Umbilical cord (tissue), 2 donors: ENCODE measurements around the gene SLC35F4. TPM values are rescaled to one million over a fixed set of nuclear protein-coding genes. Genes with fewer than 3 reads are reported as not detected.
A peak's percentile ranks its signal among the peaks of the same experiment; 100 is the strongest.
"Not testable (repeated sequence)": the region's sequence is repeated elsewhere in the genome, so short reads cannot be mapped to it uniquely, and the experiment has no call there.

Experiments used
- DNase-seq: peaks from one replicate; pipeline ENCODE4 v3.0.0-alpha.2; 2015; ENCODE audit warnings: low spot score
- total RNA-seq: library from RNA; depleted of rRNA; stranded (reverse); fragments of >200 nt; gene quantifications from one replicate; pipeline ENCODE4 v1.2.3, GENCODE V29; 2014; ENCODE audit warnings: low replicate concordance; ENCODE audit not compliant: insufficient read depth

SLC35F4 gene
- total RNA-seq, 1 donor from 2014 or later: 1.2 TPM

- no peak for DNase-seq
These were observed 136.4 kb downstream of the SLC35F4 start for GRCh38 chr14:57729208-57730187.

- no peak for DNase-seq
These were observed 140.4 kb downstream of the SLC35F4 start for GRCh38 chr14:57725399-57726077.

GRCh38 chr14:57722141-57722540 is 143.8 kb downstream of the SLC35F4 start:
- DNase-seq: not testable (repeated sequence)

- no peak for DNase-seq
These were observed 151.4 kb downstream of the SLC35F4 start for GRCh38 chr14:57714487-57714931.

- DNase-seq: no peak
These were observed 153.2 kb downstream of the SLC35F4 start for GRCh38 chr14:57712698-57713097.

GRCh38 chr14:57712102-57712501 is 153.8 kb downstream of the SLC35F4 start:
- DNase-seq: no peak

- no peak for DNase-seq
These were observed 156.0 kb downstream of the SLC35F4 start for GRCh38 chr14:57709909-57710308.

GRCh38 chr14:57709086-57709485 is 156.8 kb downstream of the SLC35F4 start:
- not testable (repeated sequence) for DNase-seq

GRCh38 chr14:57707219-57707618 is 158.7 kb downstream of the SLC35F4 start:
- DNase-seq: no peak

- DNase-seq: no peak
These were observed 161.1 kb downstream of the SLC35F4 start for GRCh38 chr14:57704763-57705162.

GRCh38 chr14:57699947-57700346 is 165.9 kb downstream of the SLC35F4 start:
- no peak for DNase-seq

GRCh38 chr14:57692671-57693070 is 173.2 kb downstream of the SLC35F4 start:
- DNase-seq: peak; percentile 4

- DNase-seq: no peak
These were observed 178.5 kb downstream of the SLC35F4 start for GRCh38 chr14:57687416-57687815.

- peak; percentile 2 for DNase-seq
These were observed 179.6 kb downstream of the SLC35F4 start for GRCh38 chr14:57686304-57686703.

- DNase-seq: no peak
These were observed 194.9 kb downstream of the SLC35F4 start for GRCh38 chr14:57671021-57671420.

GRCh38 chr14:57660208-57660607 is 205.7 kb downstream of the SLC35F4 start:
- DNase-seq: no peak

GRCh38 chr14:57659052-57659451 is 206.8 kb downstream of the SLC35F4 start:
- DNase-seq: no peak

- peak; percentile 57 for DNase-seq
These were observed 208.4 kb downstream of the SLC35F4 start for GRCh38 chr14:57657487-57657886.

GRCh38 chr14:57656853-57657252 is 209.0 kb downstream of the SLC35F4 start:
- no peak for DNase-seq

GRCh38 chr14:57652769-57653168 is 213.1 kb downstream of the SLC35F4 start:
- DNase-seq: peak; percentile 63

GRCh38 chr14:57641776-57642175 is 224.1 kb downstream of the SLC35F4 start:
- no peak for DNase-seq

- DNase-seq: peak; percentile 86
These were observed 225.9 kb downstream of the SLC35F4 start for GRCh38 chr14:57640036-57640435.

GRCh38 chr14:57637901-57638300 is 228.0 kb downstream of the SLC35F4 start:
- no peak for DNase-seq
